IMR-90 (cell line): ENCODE data around the gene SPRED3.

Experiments
- CTCF ChIP-seq: conservative IDR thresholded peaks from 2 replicates; pipeline ENCODE4 v1.5.1; 2012; ENCODE audit warnings: mild to moderate bottlenecking, low read depth, low read length, improper control_type of control experiment
- MAFK ChIP-seq: IDR thresholded peaks from 2 replicates; pipeline ENCODE4 v1.6.1; 2012; ENCODE audit warnings: low read depth, low read length, improper control_type of control experiment
- NFE2L2 ChIP-seq: fragments of 150-350 bp; IDR thresholded peaks from 2 replicates; pipeline ENCODE4 v1.6.1; 2016; ENCODE audit warnings: low read depth, mild to moderate bottlenecking, low read length
- RAD21 ChIP-seq: IDR thresholded peaks from 2 replicates; pipeline ENCODE4 v1.6.1; 2012; ENCODE audit warnings: low read length, improper control_type of control experiment

- TF ChIP-seq RAD21 (no peak), CTCF (no peak), NFE2L2 (no peak), MAFK (no peak)
These were observed 30.4 kb upstream of the SPRED3 start for GRCh38 chr19:38358071-38358470.
